Stimulated activated CD8-positive, alpha-beta memory T cell treated with anti-CD3 and anti-CD28 coated beads, Interleukin-12 subunit alpha, Interleukin-12 subunit beta, amount 100 ng/mL, for 24 hours (primary cell): ENCODE measurements around the gene KAT2A.

Experiments
- DNase-seq: peaks from one replicate; pipeline ENCODE4 v3.0.0-alpha.2; 2020; ENCODE audit errors: extremely low read depth

KAT2A gene

GRCh38 chr17:42135664-42136653, 14.8 kb upstream of the KAT2A start:
- no peak for DNase-seq

- no peak for DNase-seq
Observed at GRCh38 chr17:42135151-42135550, 14.0 kb upstream of the KAT2A start.

- DNase-seq = no peak
Observed at GRCh38 chr17:42133461-42134041, 12.4 kb upstream of the KAT2A start.

DNA sequence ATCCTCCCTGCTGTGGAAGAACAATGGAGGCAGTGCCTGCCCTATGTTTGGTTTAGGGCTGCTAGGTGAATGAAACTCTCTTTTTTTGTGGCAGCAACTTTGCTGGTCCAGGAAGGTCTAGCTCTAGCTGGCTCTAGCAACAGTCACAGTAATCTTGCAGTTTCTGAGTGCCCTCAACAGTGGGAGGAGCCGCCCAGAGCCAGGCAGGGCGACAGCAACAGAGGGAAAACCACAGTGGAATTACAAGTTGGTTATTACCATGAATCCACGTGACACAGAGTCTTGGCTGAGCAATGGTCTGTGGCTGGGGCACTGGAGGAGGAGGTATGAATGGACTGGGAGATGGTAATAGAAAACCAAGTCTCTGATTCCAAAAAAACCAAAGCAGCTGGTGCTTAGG, 11.8 kb upstream of the KAT2A start:
- no peak for DNase-seq

DNA sequence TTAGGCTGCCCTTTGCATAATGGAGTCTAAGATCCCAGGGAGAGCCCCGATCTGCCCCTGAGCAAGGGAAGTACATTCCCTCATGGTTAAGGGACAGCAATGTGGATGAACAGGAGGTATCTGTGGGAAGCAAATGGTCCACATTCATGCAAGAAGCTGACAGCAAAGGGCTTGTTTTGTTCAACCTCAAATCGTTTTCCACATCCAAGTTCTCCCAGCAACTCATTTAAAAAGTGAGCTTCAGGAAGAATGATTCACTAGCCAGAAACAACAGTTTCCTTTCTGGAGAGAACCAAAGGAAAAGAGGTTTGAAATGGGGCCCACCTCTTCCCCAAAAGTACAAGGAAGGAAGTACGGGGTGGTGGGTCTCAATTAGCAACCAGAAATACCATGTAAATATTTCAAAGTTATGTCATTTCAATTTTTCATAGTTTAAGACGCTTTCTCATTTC, 10.8 kb upstream of the KAT2A start:
- DNase-seq = no peak

DNA sequence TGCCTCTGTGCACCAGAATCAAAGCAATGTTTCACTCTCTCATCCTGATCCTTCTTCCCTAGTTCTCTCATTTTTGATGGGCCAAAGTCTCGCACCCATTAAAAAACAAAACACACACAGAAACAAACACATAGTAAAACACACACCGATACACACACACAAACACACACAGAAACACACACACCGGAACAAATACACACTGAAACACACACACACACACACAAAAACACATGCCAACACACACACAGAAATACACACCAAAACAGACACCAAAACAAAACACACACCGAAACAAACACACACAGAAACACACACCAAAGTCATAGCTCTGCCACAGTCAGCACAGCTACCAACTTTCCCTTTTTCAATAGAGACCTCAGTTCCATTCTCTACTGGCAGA, 10.1 kb upstream of the KAT2A start:
- DNase-seq = no peak

DNA sequence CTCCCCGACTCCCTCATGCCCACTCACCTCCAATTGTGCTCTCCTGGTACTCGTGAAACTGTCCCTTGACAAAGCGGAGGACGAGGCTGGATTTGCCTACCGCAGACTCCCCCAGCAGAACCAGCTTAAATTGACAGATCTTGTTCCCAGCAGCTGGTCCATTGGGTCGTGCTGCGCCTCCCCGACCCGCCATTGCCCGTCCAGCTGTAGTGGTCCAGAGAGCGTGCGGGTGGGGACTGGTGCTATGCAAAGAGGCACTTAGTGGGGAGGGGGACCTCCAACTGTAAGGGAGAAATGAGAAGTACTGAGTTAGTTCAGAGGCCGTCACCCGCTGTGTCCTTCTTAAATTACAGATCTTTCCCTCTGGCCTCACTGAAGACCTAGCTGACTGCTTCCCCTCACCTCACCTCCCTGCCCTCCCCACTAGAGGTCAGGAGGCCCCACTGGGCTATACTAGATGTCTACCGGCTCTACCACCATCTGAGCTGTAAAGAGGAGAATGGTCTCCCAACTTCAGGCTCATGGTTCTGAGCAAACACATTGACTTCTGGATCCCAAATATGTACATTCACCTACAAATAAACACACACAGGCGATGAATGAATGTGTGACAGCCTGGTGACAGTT, 9.3 kb upstream of the KAT2A start:
- no peak for DNase-seq

- DNase-seq = no peak
Observed at GRCh38 chr17:42129109-42129837, 8.1 kb upstream of the KAT2A start.

- DNase-seq = no peak
Observed at GRCh38 chr17:42127414-42127813, 6.2 kb upstream of the KAT2A start.

DNA sequence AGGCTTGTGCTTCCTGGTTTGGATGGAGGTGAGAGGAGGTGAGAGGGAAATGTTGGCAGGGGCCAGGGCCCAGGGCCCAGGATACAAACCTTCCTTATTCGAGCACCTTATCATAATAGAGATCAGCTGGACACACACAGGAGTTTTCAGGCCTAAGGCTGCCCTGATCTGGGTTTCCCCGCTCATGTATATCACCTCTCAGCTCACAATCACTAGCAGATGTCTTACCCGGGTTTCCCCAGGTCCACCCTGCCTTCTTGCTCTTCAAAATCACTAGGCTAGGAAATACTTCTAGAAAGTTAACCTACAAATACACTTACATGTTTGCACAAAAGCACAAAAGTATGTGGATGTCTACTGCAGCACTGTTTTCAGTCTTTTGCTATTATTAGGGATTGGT, 5.7 kb upstream of the KAT2A start:
- DNase-seq = no peak

DNA sequence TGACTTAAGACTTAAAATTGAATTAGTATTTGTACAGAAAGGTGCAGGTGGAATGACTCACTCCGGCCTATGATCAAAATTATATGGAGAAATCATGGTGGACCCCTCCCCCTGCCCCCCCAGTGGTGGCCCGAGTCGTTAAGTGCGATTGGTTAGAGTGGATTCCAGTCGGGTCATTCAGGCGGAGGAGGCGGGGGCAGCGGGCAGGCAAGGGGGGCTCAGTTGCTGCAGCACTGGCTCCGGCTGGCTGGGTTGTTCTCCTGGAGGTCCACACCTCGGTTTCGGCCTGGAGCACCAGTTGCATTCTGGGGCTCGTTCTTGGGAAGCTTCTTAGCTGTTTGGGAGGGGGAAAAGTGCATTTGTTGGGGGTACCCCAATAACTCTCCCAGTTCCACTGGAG, 4.4 kb upstream of the KAT2A start:
- DNase-seq = no peak

DNA sequence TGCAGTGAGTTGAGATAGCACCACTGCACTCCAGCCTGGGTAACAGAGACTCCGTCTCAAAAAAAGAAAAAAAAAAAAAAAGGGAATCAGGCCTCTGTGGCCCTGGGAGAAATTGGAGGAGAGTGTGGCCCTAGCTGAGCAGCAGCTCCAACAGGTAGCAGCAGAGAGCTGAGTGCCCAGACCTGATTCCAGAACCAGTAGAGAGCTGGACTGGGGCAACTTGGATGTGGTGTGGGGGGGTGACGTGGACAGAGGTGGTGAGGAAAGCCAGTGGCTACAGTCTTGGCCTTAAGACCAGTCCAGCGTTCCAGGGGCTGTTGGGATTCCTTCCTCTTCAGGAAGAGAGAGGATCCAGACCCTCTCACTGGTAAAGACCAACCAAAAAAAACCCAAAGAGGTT, 3.1 kb upstream of the KAT2A start:
- no peak for DNase-seq

GRCh38 chr17:42122371-42123303, 1.5 kb upstream of the KAT2A start, which contains the start of gene HSPB9:
Gene HSPB9 (plus strand): TSS chr17:42122804. CDS start chr17:42122851, 47 bp downstream.
- DNase-seq = no peak

GRCh38 chr17:42120161-42120769, 902 bp downstream of the KAT2A start:
- no peak for DNase-seq

GRCh38 chr17:42119301-42119700, 1.9 kb downstream of the KAT2A start:
- DNase-seq = no peak

DNA sequence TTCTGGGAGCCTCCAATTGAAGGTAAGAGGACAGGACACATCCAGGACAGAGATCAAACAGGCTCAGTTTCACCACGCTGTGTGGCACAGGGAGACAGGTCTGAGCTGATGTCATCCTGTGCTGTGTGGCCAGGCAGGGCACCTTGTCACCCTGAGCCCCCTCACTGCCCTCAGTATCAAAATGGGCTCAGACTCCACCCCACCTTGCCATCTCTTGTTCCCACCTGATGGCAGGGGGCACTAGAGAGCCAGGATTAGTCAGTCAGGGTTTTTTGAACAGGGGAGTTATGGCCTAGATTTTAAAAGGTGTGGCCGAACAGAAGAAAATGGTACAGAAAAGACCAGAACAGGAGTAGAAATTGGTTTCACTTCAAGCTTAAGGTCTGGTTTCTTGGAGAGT, 2.6 kb downstream of the KAT2A start:
- DNase-seq = no peak

GRCh38 chr17:42118126-42118510, 3.0 kb downstream of the KAT2A start:
- DNase-seq = no peak

DNA sequence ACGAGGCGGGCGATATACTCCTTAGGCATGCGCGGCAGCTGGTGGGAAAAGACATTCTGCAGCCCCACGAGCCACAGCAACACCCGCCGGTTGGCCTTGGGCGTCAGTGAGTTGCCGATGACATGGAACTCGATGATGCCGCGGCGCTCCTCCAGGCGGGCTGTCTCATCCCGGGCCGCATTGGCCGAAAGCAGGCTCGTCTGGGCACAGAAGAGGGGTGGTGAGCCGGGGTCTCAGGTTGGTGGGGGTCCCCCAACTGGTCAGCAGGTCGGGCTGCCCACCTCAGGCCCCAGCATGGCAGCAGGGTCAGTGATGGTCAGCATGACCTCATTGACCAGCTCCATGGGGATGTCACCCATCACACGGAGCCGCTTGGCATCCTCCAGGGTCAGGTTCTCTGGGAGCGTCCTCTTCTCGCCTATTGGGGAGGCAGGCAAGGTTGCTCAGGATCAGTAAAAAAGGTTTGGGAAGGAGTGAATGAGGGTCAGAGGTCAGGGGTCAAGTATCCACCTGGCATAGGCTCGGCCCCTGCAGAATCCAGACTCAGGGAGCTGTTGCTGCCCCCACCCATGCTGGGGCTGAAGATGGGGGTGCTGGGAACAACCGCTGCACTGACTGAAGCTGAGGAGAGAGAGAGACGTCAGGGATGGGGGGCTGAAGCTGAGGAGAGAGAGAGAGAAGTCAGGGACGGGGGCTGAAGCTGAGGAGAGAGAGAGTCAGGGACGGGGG, 3.6 kb downstream of the KAT2A start:
- no peak for DNase-seq

DNA sequence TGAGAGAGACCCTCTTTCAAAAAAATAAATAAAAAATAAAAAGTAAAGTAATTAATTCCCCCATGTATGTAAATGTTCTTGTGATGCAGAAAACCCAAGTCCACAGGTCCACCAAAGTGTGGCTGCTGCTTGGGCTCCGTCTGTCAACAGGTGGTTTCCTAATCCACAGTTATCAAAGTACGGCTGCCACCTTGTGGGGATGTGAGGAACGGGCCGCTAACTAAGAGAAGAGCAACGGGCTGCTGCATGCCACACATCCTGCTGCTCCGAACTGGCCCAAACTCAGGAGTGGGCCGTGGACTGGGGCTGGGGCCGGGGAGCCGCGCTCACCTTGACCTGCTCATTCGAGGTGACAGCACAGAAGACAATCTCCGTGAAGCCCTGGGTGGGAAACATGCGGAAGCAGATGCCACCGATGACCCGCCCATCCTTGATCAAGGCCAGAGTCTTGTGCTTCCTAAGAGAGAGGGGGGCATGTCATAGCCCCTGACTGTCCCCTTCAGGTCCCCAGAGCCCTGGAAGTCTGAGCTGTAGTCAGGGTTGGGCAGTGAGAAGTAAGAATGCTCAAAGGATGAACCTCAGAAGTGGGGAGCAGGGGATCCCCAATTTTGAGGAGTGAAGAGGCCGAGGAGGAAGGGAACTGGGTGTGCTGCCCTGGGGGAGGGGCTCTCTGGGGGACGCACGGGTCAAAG, 4.3 kb downstream of the KAT2A start:
- peak; percentile 53 for DNase-seq
